Sciatic nerve (tissue), 2 donors: Measurements from ENCODE around the gene CALHM4. TPM values are rescaled to one million over a fixed set of nuclear protein-coding genes. Genes with fewer than 3 reads are reported as not detected.
A peak's percentile ranks its signal among the peaks of the same experiment; 100 is the strongest.

Experiments used
- ATAC-seq: fragments of 200-7000 bp; cut with Tn5 transposase; one replicate; pipeline ENCODE4 v1.9.1; 2020; ENCODE audit warnings: mild to moderate bottlenecking, moderate library complexity
- DNase-seq: peaks from one replicate; pipeline ENCODE4 v3.0.0-alpha.2; 2020; ENCODE audit warnings: low spot score
- intact Hi-C: fragments of 100-400 bp; cut with DNase I; formaldehyde crosslinking; loops from one replicate; pipeline ENCODE4 v1.14.2; 2022
- total RNA-seq: library from RNA; stranded (reverse); fragmentation: NEBNext Ultra II Directional; extraction: Animal tissue kit (Norgen Biotek cat#: 25700); gene quantifications from one replicate; pipeline ENCODE4 v1.2.1, GENCODE V29; 2021
- donor health status: DM: no; HTN: no; CAD: no.
- donor health status: DM: no; HTN: no; CAD: no.

The CALHM4 gene
- total RNA-seq, 1 donor from 2014 or later, result not detected

DNA sequence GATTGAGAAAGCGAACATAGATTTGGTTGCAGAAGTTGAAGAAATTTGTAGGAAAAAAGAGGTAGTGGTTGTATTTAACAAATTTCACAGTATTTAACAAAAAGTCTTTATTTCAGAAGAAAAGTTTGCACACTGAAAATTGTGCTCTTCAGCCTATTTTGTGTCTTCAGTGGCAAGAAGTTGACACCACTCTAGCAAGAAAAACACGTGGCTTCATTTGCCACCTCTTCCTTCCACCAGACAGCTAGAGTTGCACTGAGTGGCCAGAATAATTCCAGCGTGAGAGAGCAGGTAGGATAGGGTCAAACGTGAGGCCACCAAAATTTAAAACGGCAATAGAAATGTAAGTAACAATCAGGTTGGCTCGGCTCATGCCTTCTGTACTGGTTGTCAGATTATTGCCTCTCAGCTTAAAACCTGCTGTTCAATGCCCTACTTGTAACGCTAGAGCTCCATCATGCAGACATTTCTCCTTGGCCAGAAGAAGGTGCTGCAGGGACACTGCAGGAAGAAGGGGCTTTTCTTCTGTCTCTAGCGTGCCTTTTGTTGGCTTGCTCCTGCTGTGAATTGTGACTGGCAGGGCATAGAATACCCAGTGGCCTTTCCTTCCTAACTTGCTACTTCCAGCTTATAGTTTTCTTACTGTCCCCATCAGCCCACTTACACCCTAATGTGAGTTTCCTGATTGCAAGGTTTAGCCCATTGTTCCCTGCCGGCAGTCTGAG lies 20.2 kb upstream of the CALHM4 start:
- DNase-seq (no peak), ATAC-seq (peak; percentile 31)
- intact Hi-C loops, result no loop called here

DNA sequence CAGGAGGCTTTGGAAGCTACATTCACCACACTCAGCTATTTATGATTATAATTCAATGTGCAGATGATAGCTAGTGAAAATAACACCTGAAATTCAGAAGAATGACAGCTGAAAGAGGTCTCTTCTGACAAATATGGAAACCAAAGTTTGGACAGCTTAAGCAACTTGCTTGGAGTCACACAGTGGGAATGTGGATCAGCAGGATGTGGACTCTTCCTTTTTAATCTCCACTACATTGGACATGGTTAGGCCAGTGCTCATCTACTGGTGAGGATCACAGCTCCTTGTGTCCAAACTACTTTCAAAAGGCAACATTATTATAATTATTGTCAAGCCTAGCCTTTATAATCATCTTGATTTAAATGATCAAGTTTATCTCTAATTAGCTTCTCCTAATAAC lies 18.4 kb upstream of the CALHM4 start:
- ATAC-seq (no peak), DNase-seq (no peak)
- intact Hi-C loops, result no loop called here

DNA sequence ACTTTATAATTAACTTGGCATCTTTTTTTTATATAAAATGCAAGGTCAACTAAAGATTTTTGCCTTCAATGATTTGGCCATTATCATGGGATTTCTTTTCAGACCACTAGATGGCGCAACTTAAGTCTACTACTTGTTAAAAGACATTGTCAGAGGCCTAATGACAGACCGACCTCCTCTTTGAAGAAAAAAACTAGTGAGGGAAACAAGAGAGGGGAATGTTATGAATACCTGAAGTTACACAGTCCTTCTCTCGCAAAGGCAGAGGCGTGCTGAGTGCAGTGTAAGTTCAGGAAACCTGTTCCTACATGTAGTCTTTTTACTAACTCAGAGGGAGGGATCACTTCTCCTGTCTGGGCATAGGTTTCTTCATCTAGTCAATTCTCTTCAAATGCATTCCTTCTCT lies 17.3 kb upstream of the CALHM4 start:
- DNase-seq (no peak), ATAC-seq (peak; percentile 36)
- intact Hi-C loops, result no loop called here

DNA sequence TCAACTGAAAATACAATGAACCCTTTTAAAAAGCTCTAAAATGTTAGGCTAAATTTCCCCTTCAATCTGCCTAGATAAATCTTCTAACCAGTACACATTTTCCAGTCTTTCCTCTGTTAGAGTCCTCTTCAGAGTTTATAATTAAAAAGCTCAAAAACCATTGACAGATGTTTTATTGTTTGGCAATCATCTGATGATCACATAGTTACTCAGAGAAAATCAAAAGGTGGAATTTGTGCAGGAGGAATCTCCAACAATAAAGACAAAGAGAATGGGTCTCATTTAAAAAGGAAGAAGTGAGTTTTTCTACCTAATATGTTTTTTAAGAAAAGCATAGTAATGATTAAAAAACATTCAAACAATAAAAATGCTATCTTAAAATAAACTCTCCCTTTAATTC lies 11.1 kb upstream of the CALHM4 start:
- ATAC-seq (no peak), DNase-seq (no peak)
- intact Hi-C loops, result no loop called here

DNA sequence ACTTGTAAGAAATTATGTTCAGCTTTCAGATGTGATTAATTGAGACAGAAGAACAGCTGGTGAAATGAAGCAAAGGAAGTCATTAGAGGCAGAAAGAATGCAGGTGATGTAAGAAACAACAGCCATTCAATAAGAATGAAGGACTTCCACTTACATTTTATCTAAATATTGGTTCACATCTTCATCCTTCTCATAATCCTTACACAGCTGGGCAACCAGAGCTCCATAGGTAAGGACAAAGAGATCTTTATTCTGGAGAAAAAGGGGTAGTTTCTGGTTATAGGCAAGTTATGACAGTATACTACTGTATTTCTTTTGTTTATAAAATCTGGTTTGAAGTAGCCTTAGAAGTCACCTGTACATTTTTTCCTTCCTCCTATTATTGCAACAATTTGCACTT lies 10.4 kb upstream of the CALHM4 start:
- DNase-seq (no peak), ATAC-seq (no peak)
- intact Hi-C loops, result no loop called here

DNA sequence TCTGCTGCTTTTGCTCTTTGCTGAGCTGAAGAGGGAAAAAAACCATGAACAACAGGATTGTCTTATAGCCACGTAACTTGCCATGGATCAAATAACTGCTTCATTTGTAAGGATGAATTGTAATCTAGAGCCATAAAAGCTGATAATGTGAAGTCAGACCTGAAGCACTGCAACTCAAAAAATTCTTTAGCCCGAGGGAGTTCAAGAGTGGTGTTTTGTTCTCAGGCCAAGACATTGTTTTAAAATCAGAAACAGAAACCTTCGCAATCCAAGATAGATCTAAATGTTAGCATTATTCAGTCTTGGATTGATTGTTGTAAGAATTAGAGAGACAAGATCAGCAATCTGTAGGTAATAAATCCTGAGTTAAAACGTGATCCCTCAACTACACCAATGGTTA lies 7.9 kb upstream of the CALHM4 start, which contains the start of gene TRAPPC3L:
TSS of gene TRAPPC3L (minus strand) at position 34 of the 400 bp plus-strand sequence. CDS start 170 bp downstream, outside the sequence.
- intact Hi-C loops, result no loop called here
- DNase-seq, result no peak
- ATAC-seq, result no peak

DNA sequence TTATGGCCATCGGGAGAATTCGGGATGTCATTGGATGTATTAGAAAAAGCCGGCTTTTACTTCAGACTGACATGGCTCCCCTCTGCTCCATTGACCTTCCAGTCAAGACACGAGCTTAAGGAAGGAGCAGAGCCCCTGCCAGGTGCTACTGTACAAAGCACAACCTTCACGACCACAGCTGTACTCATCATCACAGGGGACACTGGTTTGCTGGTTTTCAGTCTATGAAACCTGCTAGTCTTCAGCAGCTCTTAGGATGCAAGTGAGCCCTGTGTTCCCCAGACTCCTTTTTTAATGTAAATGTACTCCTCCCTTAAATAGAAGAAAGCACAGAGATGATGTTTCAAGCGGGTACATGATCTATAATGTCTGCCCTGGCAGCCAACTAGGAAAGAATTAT lies 6.2 kb upstream of the CALHM4 start:
- intact Hi-C loops, result no loop called here
- ATAC-seq, result no peak
- no peak for DNase-seq

DNA sequence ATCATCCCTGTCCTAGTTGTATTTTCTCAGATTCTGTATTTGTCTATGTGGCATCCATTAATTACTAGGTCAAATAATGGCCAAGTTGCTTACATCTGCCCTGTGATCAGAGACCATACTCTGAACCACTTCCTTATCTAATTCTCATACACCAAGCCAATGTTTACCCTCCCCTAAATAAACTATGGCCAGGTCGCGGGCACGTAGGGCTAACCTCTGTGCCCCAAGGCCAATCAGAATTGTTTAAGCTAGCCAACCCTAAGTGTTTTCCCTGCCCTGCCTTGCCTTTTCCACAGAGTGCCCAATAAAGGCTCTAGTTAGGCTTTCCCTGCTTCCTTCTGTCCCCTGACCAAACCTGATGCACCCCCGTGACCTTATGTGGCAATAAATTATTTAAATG lies 2.8 kb upstream of the CALHM4 start:
- no peak for DNase-seq
- intact Hi-C loops, result no loop called here
- no peak for ATAC-seq

DNA sequence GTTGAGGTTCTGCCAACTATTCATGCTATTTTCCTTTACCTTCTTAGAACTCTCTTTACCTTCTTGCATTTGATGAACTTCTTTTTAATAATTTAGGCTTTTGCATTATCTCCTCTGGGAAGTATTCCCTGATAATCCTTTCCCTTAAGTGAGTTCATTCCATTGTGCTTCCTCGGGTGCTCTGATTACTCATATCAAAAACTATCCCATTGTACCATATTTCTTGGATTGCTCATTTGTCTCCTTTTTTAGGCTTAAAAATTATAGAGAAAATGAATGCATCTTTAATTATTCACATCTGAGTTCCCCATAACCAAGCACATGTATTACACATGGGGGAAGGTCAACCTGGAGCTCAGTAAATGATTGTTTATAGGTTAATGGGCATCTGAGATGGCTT lies 2.5 kb downstream of the CALHM4 start:
- ATAC-seq, result no peak
- no peak for DNase-seq
- intact Hi-C loops, result no loop called here

DNA sequence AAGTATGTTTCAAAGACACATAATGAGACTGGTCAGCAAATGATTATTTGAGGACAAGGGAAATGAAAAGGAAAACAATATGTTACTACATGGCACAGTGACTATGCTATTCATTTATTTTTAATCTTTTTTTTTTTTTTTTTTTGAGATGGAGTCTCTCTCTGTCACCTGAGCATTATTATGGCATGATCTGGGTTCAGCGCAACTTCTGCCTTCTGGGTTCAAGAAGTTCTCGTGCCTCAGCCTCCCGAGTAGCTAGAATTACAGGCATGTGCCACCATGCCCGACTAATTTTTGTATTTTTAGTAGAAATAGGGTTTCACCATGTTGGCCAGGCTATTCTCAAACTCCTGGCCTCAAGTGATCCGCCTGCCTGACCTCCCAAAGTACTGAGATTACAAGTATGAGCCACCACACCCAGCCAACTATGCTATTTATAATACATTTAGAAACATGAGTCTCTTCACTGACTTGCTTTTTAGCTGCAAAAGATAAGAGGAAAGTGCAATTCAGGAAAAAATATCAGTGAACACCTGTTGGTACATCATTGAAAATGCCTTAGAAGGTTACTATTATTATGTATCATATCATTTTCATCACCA lies 3.4 kb downstream of the CALHM4 start:
- ATAC-seq (no peak), DNase-seq (no peak)
- intact Hi-C loops, result no loop called here

DNA sequence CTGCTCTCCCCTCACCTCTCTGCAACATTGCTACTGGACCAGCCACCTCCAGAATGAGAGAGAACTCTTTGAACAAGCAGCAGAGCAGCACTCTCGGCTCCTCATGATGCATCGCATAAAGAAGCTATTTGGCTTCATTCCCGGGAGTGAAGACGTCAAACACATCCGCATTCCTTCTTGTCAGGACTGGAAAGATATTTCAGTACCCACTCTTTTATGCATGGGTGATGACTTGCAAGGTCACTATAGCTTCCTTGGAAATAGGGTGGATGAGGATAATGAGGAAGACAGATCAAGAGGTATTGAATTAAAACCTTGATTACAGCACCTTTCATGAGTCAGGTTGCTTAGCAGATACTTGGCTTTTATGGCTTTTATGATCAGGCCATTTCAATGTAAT lies 4.3 kb downstream of the CALHM4 start:
- DNase-seq (no peak), ATAC-seq (no peak)
- intact Hi-C loops, result no loop called here

DNA sequence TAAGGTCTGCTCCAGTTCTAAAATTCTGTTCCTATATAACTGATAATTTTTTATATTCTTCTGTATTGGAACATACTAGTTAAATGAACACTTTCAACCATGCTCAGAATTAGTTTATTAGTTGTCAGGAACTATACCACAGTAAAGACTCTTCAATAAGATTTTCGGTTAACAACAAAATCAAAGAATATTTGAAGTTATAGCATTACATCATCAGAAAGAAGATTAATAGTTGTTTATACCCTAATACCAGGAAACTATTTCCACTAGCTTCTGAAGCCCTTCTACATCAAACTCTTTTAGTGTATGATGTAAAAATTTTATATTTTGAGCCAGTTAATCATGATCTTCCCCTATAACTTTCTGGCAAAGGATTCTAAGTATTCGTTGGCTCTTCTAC lies 6.6 kb downstream of the CALHM4 start:
- ATAC-seq (no peak), DNase-seq (no peak)
- intact Hi-C loops, result no loop called here

DNA sequence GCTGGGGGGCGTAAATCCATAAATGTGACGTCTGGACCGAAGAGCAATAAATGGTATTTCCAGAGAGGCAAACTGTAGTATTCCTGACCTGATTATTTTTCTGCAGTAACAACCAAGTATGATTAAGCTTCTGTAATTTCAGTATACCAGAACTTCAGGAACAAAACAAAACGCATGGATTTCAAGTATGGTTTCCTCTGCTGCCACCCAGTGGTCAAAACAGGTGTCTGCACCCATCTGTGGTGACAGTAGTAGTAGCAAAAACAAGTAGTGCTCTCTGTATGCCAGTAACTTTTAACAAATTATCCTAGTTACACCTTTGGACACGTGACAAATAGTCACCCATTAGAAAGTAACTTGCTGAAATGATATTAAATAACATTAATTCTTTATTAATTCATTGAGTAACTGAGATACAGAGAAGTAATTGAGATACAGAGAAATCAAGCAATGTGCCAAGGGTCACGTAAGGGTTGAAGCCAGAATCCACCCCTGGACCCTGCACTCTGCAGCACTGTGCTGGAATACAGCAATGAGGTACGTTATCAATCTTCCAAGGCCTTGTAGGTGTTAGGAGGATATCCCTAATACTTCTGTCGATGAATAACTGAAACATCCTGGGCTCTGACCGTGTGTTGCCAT lies 7.9 kb downstream of the CALHM4 start:
- intact Hi-C loops, result no loop called here
- DNase-seq (peak; percentile 86), ATAC-seq (peak; percentile 81)

DNA sequence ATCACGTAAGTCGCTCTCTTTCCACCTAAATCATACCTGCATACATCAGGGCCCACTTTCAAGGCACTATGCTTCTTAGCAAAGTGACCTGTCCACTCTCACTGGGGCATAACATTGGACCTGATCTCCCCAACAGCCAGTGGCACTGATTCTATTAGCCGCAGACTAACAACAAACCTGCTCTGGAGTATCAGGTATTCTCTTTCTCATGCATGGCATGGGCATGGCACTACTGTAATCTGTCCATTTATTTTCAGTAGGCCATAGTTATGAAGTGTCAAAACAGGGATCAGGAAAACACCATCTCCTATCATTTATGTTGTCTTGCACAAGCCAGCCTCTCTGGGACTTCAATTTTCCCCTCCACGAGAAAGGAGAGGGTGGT lies 8.5 kb downstream of the CALHM4 start:
- intact Hi-C loops, result no loop called here
- no peak for ATAC-seq
- no peak for DNase-seq

DNA sequence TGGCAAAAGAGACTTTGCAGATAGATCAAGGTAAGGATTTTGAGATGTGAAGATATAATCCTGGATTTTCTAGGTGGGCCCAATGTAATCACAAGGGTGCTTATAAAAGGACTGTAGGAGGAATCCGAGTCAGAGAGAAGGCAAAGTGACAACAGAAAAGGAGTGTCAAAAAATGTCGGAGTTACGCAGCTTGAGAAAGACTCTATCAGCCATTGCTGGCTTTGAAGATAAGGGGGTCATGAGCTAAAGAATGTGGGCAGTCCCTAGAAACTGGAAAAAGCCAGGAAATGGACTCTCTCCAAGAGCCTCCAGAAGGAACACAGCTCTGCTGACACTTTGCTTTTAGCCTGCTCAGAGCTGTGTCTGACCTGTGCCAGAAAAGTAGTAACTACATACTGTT lies 9.1 kb downstream of the CALHM4 start:
- DNase-seq (no peak), ATAC-seq (no peak)
- intact Hi-C loops, result no loop called here

DNA sequence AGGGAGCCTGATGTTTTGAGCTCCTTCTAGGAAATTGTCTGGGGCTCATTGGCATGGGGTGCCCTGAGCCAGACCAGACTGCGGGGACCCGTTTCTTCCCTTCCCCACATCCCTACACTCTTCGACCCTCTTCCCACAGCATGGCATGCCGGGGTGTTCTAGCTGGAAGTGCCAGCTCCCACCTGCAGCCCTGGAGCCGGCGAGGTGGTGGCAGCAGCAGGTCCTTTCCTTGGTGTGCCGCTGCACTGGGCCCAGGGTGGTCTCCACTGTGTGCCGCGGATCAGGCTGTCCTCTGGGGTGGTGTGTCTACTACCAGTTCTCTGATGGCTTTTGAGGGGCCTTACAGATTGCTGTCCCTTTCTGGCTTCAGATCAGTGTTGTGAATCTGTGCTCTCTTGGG lies 10.3 kb downstream of the CALHM4 start:
- ATAC-seq (no peak), DNase-seq (no peak)
- intact Hi-C loops, result no loop called here

DNA sequence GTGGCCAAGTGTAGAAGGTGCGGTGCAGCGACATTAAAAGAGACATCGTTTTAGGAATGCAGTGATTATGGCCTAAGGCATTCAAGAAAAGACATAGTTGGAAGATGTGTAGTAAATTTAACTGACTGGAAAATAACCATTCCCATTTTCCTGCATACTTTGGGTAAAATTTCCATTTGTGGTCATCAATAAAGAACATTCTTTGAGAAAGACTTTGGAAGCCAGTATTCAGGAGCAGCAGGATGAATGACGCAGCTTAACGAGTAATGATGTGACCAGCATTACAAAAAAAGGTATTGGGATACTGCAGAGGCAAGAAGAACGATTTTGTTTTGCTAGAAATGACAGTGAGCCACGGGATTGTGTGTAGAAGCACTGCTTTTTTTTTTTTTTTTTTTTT lies 10.8 kb downstream of the CALHM4 start:
- intact Hi-C loops, result no loop called here
- no peak for ATAC-seq
- no peak for DNase-seq

DNA sequence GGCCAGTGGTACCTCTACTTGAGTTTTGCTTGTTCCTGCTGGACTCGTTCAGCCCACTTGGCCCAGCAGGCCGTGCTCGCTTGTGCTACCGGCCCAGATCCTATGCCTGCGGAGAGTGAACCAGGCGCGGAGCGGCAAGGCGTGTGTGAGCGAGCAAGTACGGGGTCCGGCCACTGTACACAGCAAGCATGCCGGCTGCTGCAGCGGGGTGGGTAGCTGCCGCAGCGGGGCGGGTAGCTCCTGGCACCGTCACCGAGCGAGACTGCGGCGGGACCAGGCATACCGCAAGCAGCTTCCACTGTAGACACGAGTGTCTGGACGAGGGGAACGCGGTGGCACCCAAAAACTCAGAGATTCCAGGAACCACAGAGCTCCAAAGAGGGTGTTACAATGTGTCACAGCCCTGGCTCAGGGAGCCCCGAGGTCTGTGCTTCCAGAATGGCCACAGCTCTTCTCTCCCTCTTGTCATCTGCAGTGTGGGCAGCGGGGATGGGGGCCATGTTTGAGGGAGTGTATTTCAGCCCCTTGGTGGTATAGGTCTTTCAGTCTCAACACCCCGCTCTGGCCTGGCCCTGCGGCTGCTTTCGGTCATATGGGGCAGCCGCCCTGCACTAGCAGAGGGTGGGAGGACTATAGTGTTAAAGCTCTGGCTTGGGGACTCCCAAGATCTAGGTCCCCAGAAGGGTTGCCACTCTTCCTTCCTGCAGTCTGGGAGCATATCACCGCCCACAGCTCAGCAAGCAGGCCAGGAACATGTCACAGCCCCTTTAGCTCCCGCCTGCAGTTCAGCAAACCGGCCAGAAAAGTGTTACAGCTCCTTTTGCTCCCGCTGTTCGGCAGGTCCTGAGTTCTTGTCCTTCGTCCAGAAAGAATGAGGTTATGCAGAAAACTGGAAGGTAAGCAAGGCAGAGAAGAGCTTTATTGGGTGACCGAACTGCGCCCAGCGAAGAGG lies 11.6 kb downstream of the CALHM4 start:
- DNase-seq, result peak; percentile 57
- ATAC-seq, result peak; percentile 70
- intact Hi-C loops, result no loop called here

DNA sequence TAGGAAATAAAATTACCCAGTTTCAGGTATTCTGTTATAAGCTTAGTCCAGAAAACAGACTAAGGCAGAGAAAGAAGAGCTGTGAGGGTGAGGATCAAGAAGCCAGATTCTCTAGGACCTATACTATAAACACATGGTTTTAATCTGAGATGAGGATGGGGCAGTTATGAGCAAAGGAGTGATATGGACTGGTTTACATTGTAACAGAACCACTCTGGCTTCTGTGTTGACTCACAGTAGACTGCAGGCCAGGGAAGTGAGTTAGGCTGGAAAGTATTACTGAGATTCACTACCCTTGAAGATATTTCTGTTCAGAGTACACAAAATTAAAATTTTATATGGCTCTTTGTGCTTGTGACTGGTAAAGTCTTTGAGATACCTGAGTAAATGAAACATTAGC lies 14.6 kb downstream of the CALHM4 start:
- ATAC-seq, result no peak
- intact Hi-C loops, result no loop called here
- no peak for DNase-seq
